ENCODE results near the gene SYT8.

The SYT8 gene

GRCh38 chr11:1817511-1817910, 17.3 kb upstream of the SYT8 start:
- DNase-seq (ENCODE audit: low read depth): no peak

- no peak for DNase-seq (ENCODE audit: low read depth)
These were observed 15.7 kb upstream of the SYT8 start for GRCh38 chr11:1819074-1819473.

GRCh38 chr11:1820463-1821325, 14.1 kb upstream of the SYT8 start:
- peak; percentile 10 for DNase-seq (ENCODE audit: low read depth)

- no peak for DNase-seq (ENCODE audit: low read depth)
These were observed 13.2 kb upstream of the SYT8 start for GRCh38 chr11:1821562-1821961.

- DNase-seq (ENCODE audit: low read depth): no peak
These were observed 12.0 kb upstream of the SYT8 start for GRCh38 chr11:1822648-1823375.

- DNase-seq (ENCODE audit: low read depth): no peak
These were observed 11.2 kb upstream of the SYT8 start for GRCh38 chr11:1823376-1824220.

- no peak for DNase-seq (ENCODE audit: low read depth)
These were observed 10.4 kb upstream of the SYT8 start for GRCh38 chr11:1824221-1825038.

- peak; percentile 22 for DNase-seq (ENCODE audit: low read depth)
These were observed 9.6 kb upstream of the SYT8 start for GRCh38 chr11:1825039-1825740.

GRCh38 chr11:1825785-1826451, 8.9 kb upstream of the SYT8 start:
- DNase-seq (ENCODE audit: low read depth): no peak

- DNase-seq (ENCODE audit: low read depth): peak; percentile 50
These were observed 8.2 kb upstream of the SYT8 start for GRCh38 chr11:1826552-1827094.

- peak; percentile 49 for DNase-seq (ENCODE audit: low read depth)
These were observed 7.5 kb upstream of the SYT8 start for GRCh38 chr11:1827095-1827813.

GRCh38 chr11:1827931-1828330, 6.9 kb upstream of the SYT8 start:
- DNase-seq (ENCODE audit: low read depth): no peak

- no peak for DNase-seq (ENCODE audit: low read depth)
These were observed 6.2 kb upstream of the SYT8 start for GRCh38 chr11:1828542-1828941.

GRCh38 chr11:1829039-1829820, 5.6 kb upstream of the SYT8 start:
- DNase-seq (ENCODE audit: low read depth): peak; percentile 28

- DNase-seq (ENCODE audit: low read depth): no peak
These were observed 4.8 kb upstream of the SYT8 start for GRCh38 chr11:1830004-1830321.

GRCh38 chr11:1830322-1831223, 4.2 kb upstream of the SYT8 start:
- DNase-seq (ENCODE audit: low read depth): no peak

GRCh38 chr11:1831338-1832210, 3.2 kb upstream of the SYT8 start:
- DNase-seq (ENCODE audit: low read depth): no peak

Measured in amniotic epithelial cell (primary cell).